Measurements from ENCODE around the gene TRIML1. TPM values are rescaled to one million over a fixed set of nuclear protein-coding genes. Genes with fewer than 3 reads are reported as not detected.

TRIML1 gene
- polyA plus RNA-seq, 3 donors: not detected

- H3K9me3 Mint-ChIP-seq: peaks cover 3 to 32% (median 16%) of the 10 kb centered on the region in 7 donors
- Histone ChIP-seq H4K20me1 (ENCODE audit: insufficient read depth, low read length) (no peaks in the 10 kb centered on the region), H3K4me2 (replicated peaks; ENCODE audit: extremely low read depth, low read length, poor library complexity, severe bottlenecking) (no peak overlapping the region), H3K9ac (ENCODE audit: insufficient read depth, low read length, poor library complexity, severe bottlenecking) (no peak overlapping the region), H3K9me3 (replicated peaks in 1 of 2; ENCODE audit: control insufficient read depth in 1 of 2, insufficient read depth in 1 of 2, low read length in 2 of 2) (peaks cover 0 to 31% of the 10 kb centered on the region in 2 donors), H3K27ac (ENCODE audit: low read depth in 1 of 2, low read length in 2 of 2) (no peak overlapping the region), H3K36me3 (replicated peaks in 1 of 2; ENCODE audit: control insufficient read depth in 1 of 2, insufficient read depth in 2 of 2, low read length in 2 of 2) (no peaks in the 10 kb centered on the region), H3K27me3 (ENCODE audit: control insufficient read depth in 2 of 2, insufficient read depth in 2 of 2, low read length in 2 of 2) (no peaks in the 10 kb centered on the region), H3K4me3 (replicated peaks in 1 of 3; ENCODE audit: low read depth in 2 of 3, low read length in 3 of 3) (no peak overlapping the region), H3K79me2 (ENCODE audit: insufficient read depth, low read length) (no peaks in the 10 kb centered on the region), H3K4me1 (ENCODE audit: control insufficient read depth in 1 of 2, insufficient read depth in 2 of 2, low read length in 2 of 2) (no peaks in the 10 kb centered on the region), H2AFZ (ENCODE audit: insufficient read depth, low read depth, low read length, poor library complexity, severe bottlenecking) (no peak overlapping the region)
- no peak for TF ChIP-seq CTCF (IDR thresholded peaks at IDR 0.05)
- no peaks in the 10 kb centered on the region for H3K4me1 Mint-ChIP-seq
- no peak overlapping the region for H3K4me3 Mint-ChIP-seq
- no peaks in the 10 kb centered on the region for H3K36me3 Mint-ChIP-seq
- DNase-seq: no peak
- intact Hi-C loops (cut with micrococcal nuclease): no loop called here
- WGBS (ENCODE audit: insufficient coverage): 77% methylated on average over 7 of the region's 13 CpGs
- H3K27ac Mint-ChIP-seq: no peak overlapping the region
- peaks cover 0 to 2% (median 0%) of the 10 kb centered on the region in 3 donors for H3K27me3 Mint-ChIP-seq (ENCODE audit: low read depth in 3 of 3)
These were observed 57.0 kb downstream of the TRIML1 start for GRCh38 chr4:188196134-188196735.

Small RNA genes lying within 50 kb of the gene (small RNA-seq; reads per million reads assigned to genes)
- gene RNU6-173P (ENCODE audit: insufficient read length, low read depth): not detected

Other genes with a start within 250 kb of the TRIML1 start
- gene ZFP42, start 143.7 kb upstream of the TRIML1 start, polyA plus RNA-seq: not detected
- gene TRIML2, start 29.8 kb upstream of the TRIML1 start, polyA plus RNA-seq: not detected